ENCODE measurements around the gene ADH6.
"Not testable (repeated sequence)": the region's sequence is repeated elsewhere in the genome, so short reads cannot be mapped to it uniquely, and the experiment has no call there.

Gene ADH6

DNA sequence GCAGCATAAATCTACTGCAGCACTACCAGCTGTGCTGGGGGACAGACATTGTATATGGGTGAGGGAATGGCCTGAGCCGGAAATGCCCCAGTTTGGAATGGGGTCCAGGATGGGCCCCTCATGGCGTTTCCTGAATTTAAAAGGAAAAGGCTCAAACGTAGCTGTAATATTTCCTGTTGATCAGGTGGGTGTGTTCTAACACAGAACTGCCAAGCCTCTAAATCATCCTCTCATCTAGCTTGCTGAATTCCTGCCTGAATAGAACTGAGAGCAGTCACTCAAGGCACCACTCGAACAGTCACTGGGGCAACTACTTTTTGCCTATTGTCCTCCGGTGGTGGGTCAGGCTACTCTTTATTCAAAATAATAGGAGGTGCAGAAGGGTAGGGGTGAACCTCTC lies 28.7 kb downstream of the ADH6 start:
- DNase-seq (ENCODE audit: low spot score), result no peak

DNA sequence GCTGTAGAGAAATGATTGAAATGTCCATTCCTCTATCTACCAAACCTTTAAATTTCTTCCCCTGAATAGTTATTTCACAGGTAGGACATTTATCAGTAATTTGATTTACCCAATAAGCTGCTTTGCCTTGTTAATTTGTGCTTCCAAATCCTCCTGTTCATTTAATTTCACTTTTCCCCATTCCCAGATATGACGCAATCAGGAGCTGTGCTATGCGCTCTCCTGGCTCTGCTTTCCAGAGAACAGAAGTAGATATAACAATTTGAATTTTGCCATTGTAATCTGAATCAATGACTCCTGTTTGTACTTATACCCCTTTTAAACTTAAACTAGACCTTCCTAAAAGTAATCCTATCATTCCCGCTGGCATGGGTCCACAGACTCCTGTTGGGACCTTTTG lies 29.1 kb downstream of the ADH6 start:
- DNase-seq (ENCODE audit: low spot score), result not testable (repeated sequence)

DNA sequence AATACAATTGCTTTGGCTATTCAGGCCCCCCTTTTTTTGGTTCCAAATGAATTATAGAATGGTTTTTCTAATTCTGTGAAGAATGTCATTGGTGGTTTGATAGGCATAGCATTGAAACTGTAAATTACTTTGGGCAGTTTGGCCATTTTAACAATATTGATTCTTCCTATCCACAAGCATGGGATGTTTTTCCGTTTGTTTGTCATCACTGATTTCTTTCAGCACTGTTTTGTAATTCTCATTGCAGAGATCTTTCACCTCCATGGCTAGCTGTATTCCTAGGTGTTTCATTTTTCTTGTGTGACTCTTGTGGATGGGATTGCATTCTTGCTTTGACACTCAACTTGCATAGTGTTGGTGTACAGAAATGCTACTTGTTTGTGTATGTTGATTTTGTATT lies 33.0 kb downstream of the ADH6 start:
- no peak for DNase-seq (ENCODE audit: low spot score)

DNA sequence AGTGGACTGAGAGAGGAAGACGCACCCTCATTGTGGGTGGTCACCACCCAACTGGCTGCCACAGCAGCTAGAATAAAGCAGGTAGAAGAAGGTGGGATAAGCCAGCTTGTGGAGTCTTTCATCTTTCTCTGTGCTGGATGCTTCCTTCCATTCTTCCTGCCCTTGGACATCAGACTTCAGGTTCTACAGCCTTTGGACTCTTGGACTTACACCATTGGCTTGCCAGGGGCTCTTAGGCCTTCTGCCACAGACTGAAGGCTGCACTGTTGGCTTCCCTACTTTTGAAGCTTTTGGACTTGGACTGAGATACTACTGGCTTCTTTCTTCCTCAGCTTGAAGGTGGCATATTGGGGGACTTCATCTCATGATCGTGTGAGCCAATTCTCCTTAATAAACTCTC lies 33.5 kb downstream of the ADH6 start:
- DNase-seq (ENCODE audit: low spot score), result no peak

DNA sequence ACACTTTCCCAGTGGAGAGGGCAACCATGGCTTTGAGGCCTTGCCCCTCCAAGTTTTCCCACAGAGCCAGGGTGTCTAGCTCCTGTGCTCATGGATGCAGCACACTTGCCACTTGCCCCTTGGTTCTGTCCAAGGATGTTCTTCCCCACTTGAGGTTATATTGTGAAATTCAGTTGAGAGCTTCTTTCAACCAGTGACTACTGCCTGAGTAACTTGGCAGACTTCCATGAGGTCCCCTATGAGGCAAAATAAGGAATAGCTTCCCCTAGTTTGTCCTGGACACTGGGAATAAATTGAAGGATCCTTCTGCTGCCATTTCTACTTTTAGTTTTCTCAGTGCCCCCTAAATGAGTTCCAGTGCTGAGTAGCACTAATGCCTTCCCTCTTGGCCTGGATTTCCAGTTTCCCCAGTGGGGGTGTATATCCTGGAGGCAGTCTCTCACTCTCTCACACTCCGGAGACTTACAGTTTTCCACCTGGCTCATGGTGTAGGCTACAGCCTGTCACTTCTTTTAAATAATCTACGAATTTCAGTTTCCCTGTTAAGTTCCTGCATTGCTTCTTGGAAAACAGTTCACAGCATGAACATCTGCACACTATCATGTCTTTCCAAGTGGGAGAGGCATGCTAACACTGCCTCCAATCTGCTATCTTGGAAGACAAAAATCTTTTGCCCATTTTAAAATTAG lies 38.5 kb downstream of the ADH6 start:
- DNase-seq (ENCODE audit: low spot score), result no peak

DNA sequence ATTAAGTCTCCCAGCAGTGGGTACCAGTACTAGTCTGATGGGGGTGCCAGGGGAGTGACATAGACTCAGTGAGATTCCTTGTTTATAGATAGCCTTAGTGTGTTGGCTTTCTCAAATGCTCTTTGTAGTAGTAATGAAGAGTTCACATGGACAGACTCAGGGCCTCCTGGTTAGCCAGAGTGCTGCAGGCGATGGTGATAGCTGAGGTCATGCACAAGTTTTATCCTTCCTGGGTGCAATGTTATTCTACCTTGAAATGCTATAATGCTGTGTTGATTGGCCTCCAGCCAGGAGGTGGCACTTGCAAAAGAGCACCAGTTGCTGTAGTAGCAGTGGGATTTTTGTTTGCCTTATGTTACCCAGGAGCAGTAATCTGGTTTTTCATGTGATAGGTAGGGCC lies 39.4 kb downstream of the ADH6 start:
- DNase-seq (ENCODE audit: low spot score), result no peak

DNA sequence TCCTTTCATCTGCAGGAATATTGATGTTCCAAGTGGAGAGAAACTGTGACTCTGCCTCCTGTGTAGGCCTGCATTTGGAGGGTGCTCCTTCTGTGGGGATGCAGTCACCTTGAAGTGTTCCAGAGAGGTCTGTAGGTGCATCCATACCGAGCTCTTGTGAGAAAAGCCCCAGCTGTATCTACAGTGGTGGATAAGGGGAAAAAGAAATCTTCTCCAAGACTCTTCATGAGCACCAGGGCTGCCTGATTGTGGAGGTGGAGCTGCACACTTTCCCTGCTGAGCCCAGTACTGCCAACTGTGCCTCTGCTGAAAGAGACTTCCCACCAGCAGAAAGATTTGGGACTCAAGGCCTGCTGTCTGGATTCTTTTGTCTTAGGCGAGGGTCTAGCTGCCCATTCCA lies 39.9 kb downstream of the ADH6 start:
- no peak for DNase-seq (ENCODE audit: low spot score)

DNA sequence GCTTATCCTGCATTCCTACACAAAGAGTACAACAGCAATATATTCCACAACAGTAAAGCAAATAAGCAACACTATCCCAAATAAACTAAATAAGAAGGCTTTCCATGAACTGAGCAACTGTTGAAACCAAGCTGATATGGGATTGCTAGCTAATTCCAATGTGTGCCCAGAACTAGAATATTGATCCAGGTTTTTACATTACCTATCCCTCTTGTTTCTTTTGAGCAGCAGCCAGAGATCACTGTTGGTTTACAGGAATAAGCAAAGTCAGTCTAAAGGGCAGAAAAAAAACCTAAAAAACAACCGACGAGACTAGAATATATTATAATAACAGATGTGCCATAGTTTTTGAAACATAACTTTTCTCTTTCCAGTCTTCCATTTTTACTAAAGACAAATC lies 52.5 kb downstream of the ADH6 start:
- no peak for DNase-seq (ENCODE audit: low spot score)

DNA sequence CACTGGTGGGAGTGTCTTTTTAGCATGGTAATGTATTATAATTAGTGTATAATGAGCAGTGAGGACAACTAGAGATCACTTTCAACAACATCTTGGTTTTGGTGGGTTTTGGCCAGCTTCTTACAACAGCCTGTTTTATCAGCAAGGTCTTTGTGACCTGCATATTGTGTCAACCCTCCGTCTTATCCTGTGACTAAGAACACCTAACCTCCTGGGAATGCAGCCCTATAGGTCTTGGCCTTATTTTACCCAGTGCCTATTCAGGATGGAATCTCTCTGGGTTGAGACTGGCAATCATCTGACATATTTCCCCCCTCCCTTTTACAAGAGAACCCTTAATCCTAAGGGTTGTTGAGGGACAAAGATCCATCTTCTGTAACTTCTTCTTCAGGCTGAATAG lies 53.1 kb downstream of the ADH6 start:
- no peak for DNase-seq (ENCODE audit: low spot score)

DNA sequence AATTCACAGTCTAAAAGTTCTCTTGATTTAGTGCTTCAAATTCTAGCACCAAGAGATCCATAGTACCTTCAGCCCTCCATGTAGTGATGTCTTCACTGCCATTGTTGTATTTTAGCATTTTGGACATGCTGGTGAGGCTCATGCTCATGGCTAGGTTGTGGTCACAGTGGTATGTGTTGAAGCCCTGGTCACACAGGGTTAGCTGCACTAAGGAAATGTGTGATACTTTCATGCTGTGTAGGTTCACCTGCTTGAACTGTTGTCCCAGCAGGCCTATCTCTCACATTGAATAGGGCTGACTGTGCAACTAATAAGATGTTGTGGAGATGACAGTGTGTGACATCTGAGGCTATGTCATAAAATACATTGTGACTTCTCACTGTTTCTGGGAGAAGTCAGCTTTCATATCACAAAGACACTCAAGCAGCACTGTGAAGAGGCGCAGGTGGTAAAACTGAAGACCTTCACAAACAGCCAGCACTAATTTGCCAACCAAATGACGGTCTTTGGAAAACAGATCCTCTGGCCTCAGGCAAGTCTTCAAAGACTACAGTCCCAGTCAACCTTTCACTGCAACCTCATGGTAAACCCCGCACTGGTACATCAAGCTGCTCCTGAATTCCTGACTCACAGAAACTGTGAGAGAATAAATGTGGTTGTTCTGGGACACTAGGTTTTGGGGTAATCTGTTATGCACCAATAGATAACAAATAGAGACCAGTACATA lies 57.5 kb downstream of the ADH6 start:
- DNase-seq (ENCODE audit: low spot score), result no peak

DNA sequence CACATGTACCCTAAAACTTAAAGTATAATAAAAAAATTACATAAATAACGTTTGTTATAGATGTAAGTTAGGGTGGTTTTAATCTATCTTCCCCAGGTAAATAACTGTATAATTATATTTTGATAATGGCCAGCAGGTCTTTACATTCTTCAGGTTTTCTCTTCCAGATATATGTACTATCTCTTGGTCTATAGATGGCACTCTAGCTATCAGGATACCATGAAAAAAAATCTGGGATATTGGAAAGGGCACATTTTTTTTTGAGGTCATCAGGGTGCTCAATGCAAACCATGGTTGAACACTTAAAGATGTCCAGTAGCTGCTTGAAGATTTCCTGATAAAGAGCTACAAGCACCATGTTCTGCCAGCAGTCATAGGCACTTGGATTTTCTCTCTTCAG lies 59.3 kb downstream of the ADH6 start:
- no peak for DNase-seq (ENCODE audit: low spot score)

DNA sequence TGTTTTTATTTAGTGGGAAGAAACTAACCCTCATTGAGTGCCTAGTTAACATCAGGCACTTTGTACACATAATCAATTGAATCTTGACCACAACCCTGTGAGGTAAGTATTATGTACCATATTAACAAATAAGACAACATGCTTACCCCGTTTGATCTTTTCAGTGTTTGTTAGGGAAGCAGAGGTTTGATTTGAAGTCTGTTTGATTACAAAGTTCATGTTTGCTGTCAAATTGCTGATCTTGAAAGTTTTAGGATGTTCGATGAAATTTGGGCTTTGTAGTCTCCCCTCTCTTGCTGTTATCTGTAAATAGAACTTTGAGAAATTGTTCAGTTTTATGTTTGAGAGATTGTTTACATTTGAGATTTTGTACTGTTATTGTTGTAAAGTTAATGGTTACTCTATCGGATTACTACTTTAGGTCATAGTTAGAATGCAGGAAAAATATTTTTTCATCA lies 61.5 kb downstream of the ADH6 start:
- no peak for DNase-seq (ENCODE audit: low spot score)

DNA sequence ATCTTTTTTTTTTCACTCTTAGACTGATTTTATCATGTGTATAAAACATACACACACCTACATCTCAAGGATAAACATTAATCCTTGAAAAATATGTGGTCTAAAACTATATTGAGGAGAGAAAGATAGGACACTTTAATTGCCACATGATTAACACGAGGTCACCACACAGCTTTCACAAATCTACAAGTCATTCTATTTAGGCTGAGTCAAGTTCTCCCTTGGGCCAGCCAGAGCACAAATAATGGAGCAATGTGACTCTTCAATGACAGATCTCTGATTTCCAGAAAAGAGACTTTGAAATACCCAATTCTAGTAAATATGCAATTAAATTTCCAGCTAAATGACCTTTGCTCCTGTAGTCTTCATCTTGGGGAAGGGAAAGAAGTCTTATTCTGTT lies 62.1 kb downstream of the ADH6 start:
- no peak for DNase-seq (ENCODE audit: low spot score)

DNA sequence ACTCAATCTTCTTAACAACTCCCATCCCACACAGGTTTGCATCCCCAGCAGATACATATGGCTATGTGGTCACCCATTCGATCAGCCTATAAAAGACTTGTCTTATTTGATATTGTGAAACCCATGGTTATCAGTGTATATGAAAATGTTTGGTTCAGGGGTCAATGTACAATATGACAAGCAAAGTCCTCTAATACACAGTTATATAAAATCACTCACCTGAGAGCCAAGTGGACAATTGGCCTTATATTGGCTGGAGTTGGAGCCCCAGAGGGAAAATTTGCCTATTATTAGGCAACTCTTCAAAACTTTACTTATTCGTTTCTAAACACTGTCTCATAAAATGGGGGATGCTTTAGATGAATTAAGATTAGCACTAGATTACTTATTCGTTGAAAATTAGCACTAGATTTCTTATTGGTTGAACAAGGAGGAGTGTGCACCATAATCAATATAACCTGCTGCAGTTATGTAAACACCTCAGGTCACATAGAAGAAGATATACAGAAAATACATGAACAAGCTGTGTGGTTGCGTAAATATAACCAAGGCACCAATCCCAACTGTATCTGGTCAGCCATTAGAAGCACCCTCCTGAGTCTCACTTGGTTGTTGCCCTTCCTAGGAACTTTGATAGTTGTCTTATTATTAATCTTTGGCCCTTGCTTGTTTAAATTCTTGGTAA lies 64.2 kb downstream of the ADH6 start:
- no peak for DNase-seq (ENCODE audit: low spot score)

Data from germinal center (tissue), 1 donor.